Suprapubic skin (tissue), 4 donors: ENCODE measurements around the gene GRAP2. TPM values are rescaled to one million over a fixed set of nuclear protein-coding genes. Genes with fewer than 3 reads are reported as not detected.

Source experiments
- DNase-seq, 2 donors: peaks; one replicate each; pipeline ENCODE4 v3.0.0-alpha.2; 2019; ENCODE audit warnings: low spot score in 2 of 2
- H3K27ac ChIP-seq: fragments of 200-600 bp; sonication (generic); one replicate; pipeline ENCODE4 v1.5.1; 2019
- H3K27me3 ChIP-seq: fragments of 200-600 bp; sonication (generic); one replicate; pipeline ENCODE4 v1.5.1; 2019
- H3K36me3 ChIP-seq: fragments of 200-600 bp; sonication (generic); one replicate; pipeline ENCODE4 v1.5.1; 2019
- H3K4me1 ChIP-seq: fragments of 200-600 bp; sonication (generic); one replicate; pipeline ENCODE4 v1.5.1; 2019
- H3K4me3 ChIP-seq: fragments of 200-600 bp; sonication (generic); one replicate; pipeline ENCODE4 v1.5.1; 2019; ENCODE audit warnings: mild to moderate bottlenecking
- H3K9me3 ChIP-seq: fragments of 200-600 bp; sonication (generic); one replicate; pipeline ENCODE4 v1.5.1; 2019
- EP300 ChIP-seq: sonication (generic); formaldehyde crosslinking; IDR thresholded peaks from one replicate; pipeline ENCODE4 v1.6.1; 2017; ENCODE audit warnings: antibody characterized with exemption
- POLR2A ChIP-seq, 2 donors: fragments of 450-650 bp; IDR thresholded peaks; one replicate each; pipeline ENCODE4 v1.6.1; 2017; ENCODE audit warnings: antibody characterized with exemption in 2 of 2, mild to moderate bottlenecking in 2 of 2, moderate library complexity in 2 of 2
- POLR2AphosphoS5 ChIP-seq, 3 donors: sonication (generic); formaldehyde crosslinking; IDR thresholded peaks; one replicate each; pipeline ENCODE4 v1.6.1; 2017; ENCODE audit warnings: antibody characterized with exemption in 3 of 3
- WGBS: methylation state at CpG from one replicate; pipeline ENCODE4 v1.1.5; 2018; 5-methylcytosine and 5-hydroxymethylcytosine counted together
- total RNA-seq, 4 donors: library from RNA; depleted of rRNA; stranded (reverse); fragments of >200 nt; gene quantifications; one replicate each; pipeline ENCODE4 v1.1.0, GENCODE V29; 2016
- TF ChIP-seq, protein P1 (sequence below), 2 donors: fragments of 200-600 bp in 1 of 2; fragments of 450-650 bp in 1 of 2; sonication (generic) in 1 of 2; IDR thresholded peaks; one replicate each; pipeline ENCODE4 v1.5.1; 2016 to 2019; ENCODE audit warnings: antibody characterized with exemption in 2 of 2, mild to moderate bottlenecking in 1 of 2, moderate library complexity in 1 of 2

Gene GRAP2
- total RNA-seq, 4 donors from 2014 or later = 0.16 to 10.1 (median 4.8) TPM

GRCh38 chr22:40010746-40011145, 109.9 kb downstream of the GRAP2 start:
- peaks cover 64% of the 10 kb centered on the region for H3K4me1 ChIP-seq
- WGBS = 74% methylated on average over 6 of the region's 6 CpGs
- no peak for TF ChIP-seq POLR2AphosphoS5 (IDR thresholded peaks at IDR 0.05)
- no peak for TF ChIP-seq EP300
- TF ChIP-seq, protein P1, sequence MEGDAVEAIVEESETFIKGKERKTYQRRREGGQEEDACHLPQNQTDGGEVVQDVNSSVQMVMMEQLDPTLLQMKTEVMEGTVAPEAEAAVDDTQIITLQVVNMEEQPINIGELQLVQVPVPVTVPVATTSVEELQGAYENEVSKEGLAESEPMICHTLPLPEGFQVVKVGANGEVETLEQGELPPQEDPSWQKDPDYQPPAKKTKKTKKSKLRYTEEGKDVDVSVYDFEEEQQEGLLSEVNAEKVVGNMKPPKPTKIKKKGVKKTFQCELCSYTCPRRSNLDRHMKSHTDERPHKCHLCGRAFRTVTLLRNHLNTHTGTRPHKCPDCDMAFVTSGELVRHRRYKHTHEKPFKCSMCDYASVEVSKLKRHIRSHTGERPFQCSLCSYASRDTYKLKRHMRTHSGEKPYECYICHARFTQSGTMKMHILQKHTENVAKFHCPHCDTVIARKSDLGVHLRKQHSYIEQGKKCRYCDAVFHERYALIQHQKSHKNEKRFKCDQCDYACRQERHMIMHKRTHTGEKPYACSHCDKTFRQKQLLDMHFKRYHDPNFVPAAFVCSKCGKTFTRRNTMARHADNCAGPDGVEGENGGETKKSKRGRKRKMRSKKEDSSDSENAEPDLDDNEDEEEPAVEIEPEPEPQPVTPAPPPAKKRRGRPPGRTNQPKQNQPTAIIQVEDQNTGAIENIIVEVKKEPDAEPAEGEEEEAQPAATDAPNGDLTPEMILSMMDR (IDR thresholded peaks at IDR 0.05) = no peak
- TF ChIP-seq POLR2A (IDR thresholded peaks at IDR 0.05) = no peak
- DNase-seq = no peak
- no peak overlapping the region for H3K4me3 ChIP-seq
- no peaks in the 10 kb centered on the region for H3K9me3 ChIP-seq
- H3K36me3 ChIP-seq = no peaks in the 10 kb centered on the region
- peaks cover 13% of the 10 kb centered on the region for H3K27me3 ChIP-seq
- no peak overlapping the region for H3K27ac ChIP-seq

- Histone ChIP-seq H3K27me3 (peaks cover 11% of the 10 kb centered on the region), H3K36me3 (no peaks in the 10 kb centered on the region), H3K9me3 (no peaks in the 10 kb centered on the region), H3K27ac (peak overlapping the region; percentile 33), H3K4me3 (no peak overlapping the region), H3K4me1 (peaks cover 40% of the 10 kb centered on the region)
- TF ChIP-seq POLR2A (IDR thresholded peaks at IDR 0.05) (no peak), EP300 (no peak)
- DNase-seq = no peak
- 48% methylated on average over 5 of the region's 5 CpGs for WGBS
Measured at GRCh38 chr22:40014667-40015248, 113.9 kb downstream of the GRAP2 start.

DNA sequence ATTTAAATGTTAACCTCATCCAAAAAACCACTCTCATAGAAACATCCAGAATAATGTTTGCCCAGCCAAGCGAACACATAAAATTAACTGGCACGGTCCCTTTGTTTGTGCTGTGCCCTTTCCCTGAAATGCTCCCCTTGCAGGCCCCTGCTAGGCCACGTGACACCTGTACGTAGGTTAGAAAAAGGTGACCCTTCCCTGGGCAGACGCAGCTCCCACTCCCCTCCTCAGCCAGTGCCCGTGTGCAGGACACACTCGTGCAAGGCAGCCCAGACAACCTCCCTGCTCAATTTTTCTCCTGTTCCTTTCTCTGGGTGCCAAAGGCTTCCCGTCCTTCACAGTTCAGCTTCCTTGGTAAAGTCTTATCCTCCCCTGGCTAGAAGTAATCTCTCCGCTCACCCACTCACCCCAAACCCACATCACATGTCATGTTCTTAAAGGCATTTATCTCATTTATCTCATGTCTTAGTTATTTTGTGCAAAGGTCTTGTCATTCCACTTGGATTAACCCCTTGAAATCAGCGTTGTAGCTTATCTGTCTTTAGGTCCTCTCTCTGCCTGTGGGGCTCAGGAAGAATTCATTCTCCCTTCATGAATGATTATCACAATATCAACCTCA, 114.6 kb downstream of the GRAP2 start:
- peaks cover 35% of the 10 kb centered on the region for H3K4me1 ChIP-seq
- no peaks in the 10 kb centered on the region for H3K36me3 ChIP-seq
- WGBS = 54% methylated on average over 10 of the region's 10 CpGs
- no peak overlapping the region for H3K4me3 ChIP-seq
- no peak for DNase-seq
- TF ChIP-seq POLR2A (IDR thresholded peaks at IDR 0.05) = no peak
- H3K27ac ChIP-seq = peak overlapping the region; percentile 26
- no peaks in the 10 kb centered on the region for H3K9me3 ChIP-seq
- peaks cover 7% of the 10 kb centered on the region for H3K27me3 ChIP-seq

DNA sequence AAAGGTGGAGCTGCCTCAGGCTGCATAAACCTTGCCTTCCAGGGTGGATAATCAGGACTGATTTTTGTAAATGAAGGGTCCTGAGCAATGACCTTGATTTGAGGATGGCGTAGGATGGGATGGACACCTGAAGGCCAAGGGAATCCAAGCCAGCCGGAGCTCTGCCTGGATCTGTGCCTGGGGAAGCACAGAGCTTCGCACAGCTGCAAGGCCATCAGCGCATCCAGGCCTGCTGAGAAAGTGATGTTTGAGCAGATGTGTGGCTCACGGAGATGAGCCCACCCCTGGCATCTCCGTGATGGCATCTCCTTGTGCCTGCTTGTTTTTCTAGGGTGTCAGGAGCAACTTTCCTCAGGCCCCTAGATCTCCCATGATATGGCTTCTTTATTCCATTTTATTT, 117.2 kb downstream of the GRAP2 start:
- Histone ChIP-seq H3K4me1 (peaks cover 55% of the 10 kb centered on the region), H3K36me3 (no peaks in the 10 kb centered on the region), H3K9me3 (no peaks in the 10 kb centered on the region), H3K27me3 (no peaks in the 10 kb centered on the region), H3K27ac (no peak overlapping the region), H3K4me3 (no peak overlapping the region)
- 87% methylated on average over 6 of the region's 6 CpGs for WGBS
- TF ChIP-seq, protein P1 (IDR thresholded peaks at IDR 0.05) = no peak
- TF ChIP-seq POLR2AphosphoS5 (IDR thresholded peaks at IDR 0.05) (no peak), POLR2A (IDR thresholded peaks at IDR 0.05) (no peak), EP300 (no peak)
- DNase-seq = no peak

DNA sequence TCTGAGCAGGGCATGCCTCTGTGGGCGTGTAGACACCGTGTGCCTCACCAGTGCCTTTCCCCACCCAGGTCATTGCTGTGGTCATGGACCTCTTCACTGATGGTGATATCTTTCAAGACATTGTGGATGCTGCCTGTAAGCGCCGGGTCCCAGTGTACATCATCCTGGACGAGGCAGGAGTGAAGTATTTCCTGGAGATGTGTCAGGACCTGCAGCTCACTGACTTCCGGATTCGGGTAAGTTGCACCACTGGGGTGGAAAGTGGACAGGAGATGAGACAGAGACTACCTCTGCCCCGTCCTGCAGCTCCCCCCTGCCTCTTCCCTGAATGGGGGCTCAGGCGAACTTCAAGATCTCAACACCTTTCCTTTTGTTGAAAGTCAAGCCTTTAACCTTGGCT, 118.2 kb downstream of the GRAP2 start:
- H3K4me1 ChIP-seq = peaks cover 65% of the 10 kb centered on the region
- H3K4me3 ChIP-seq = no peak overlapping the region
- no peaks in the 10 kb centered on the region for H3K9me3 ChIP-seq
- WGBS = 50% methylated on average over 8 of the region's 9 CpGs
- TF ChIP-seq POLR2A (IDR thresholded peaks at IDR 0.05) = no peak
- TF ChIP-seq, protein P1 (IDR thresholded peaks at IDR 0.05) = no peak
- TF ChIP-seq EP300 = no peak
- TF ChIP-seq POLR2AphosphoS5 (IDR thresholded peaks at IDR 0.05) = no peak
- no peak overlapping the region for H3K27ac ChIP-seq
- H3K27me3 ChIP-seq = no peaks in the 10 kb centered on the region
- no peaks in the 10 kb centered on the region for H3K36me3 ChIP-seq
- DNase-seq = no peak

- Histone ChIP-seq H3K9me3 (no peaks in the 10 kb centered on the region), H3K4me1 (peaks cover 59% of the 10 kb centered on the region), H3K36me3 (no peaks in the 10 kb centered on the region), H3K4me3 (no peak overlapping the region), H3K27me3 (no peaks in the 10 kb centered on the region), H3K27ac (no peak overlapping the region)
- TF ChIP-seq POLR2AphosphoS5 (IDR thresholded peaks at IDR 0.05) = no peak
- no peak for TF ChIP-seq EP300
- TF ChIP-seq, protein P1 (IDR thresholded peaks at IDR 0.05) = no peak
- no peak for TF ChIP-seq POLR2A (IDR thresholded peaks at IDR 0.05)
- DNase-seq = no peak
- whole genome bisulfite sequencing = 84% methylated on average over 5 of the region's 7 CpGs
Measured at GRCh38 chr22:40020956-40021355, 120.1 kb downstream of the GRAP2 start.
